Naive thymus-derived CD8-positive, alpha-beta T cell (primary cell): Measurements from ENCODE around the gene RTP5. TPM values are rescaled to one million over a fixed set of nuclear protein-coding genes. Genes with fewer than 3 reads are reported as not detected.
A peak's percentile ranks its signal among the peaks of the same experiment; 100 is the strongest.
"Not testable (repeated sequence)": the region's sequence is repeated elsewhere in the genome, so short reads cannot be mapped to it uniquely, and the experiment has no call there.

Source experiments
- ATAC-seq, 2 donors: fragments of 150-1000 bp; cut with Tn5 transposase in 1 of 2; sonication (Bioruptor Pico), chemical (Tn5 transposase) in 1 of 2; 1 replicate in 1 of 2; 2 replicates in 1 of 2; pipeline ENCODE4 v1.10.0; 2021; ENCODE audit warnings: mild to moderate bottlenecking in 2 of 2, moderate library complexity in 2 of 2
- POLR2A ChIA-PET: fragments of 350-600 bp; sonication (Branson Sonifier 250); formaldehyde crosslinking; loops from one replicate; lab custom pipeline; 2021; ENCODE audit warnings: antibody characterized with exemption; lab: Charles Lee
- DNase-seq, 10 donors: peaks; one replicate each; pipeline versions ENCODE4 v3.0.0 to v3.0.0-alpha.2; 2020 to 2022
- H3K27ac Mint-ChIP-seq, 10 donors: one replicate each; pipeline ENCODE4 v1.8.0; 2020 to 2022; ENCODE audit warnings: mild to moderate bottlenecking in 10 of 10, mixed read lengths in 10 of 10, moderate library complexity in 4 of 10, inconsistent platforms in 1 of 10
- H3K27me3 Mint-ChIP-seq, 5 donors: one replicate each; pipeline ENCODE4 v1.8.0; 2021 to 2022; ENCODE audit warnings: mixed read lengths in 5 of 5
- H3K36me3 Mint-ChIP-seq, 3 donors: one replicate each; pipeline ENCODE4 v1.8.0; 2020 to 2022; ENCODE audit warnings: mixed read lengths in 3 of 3, mild to moderate bottlenecking in 2 of 3, inconsistent platforms in 1 of 3
- H3K4me1 Mint-ChIP-seq, 4 donors: one replicate each; pipeline ENCODE4 v1.8.0; 2021 to 2022; ENCODE audit warnings: mixed read lengths in 4 of 4
- H3K4me3 Mint-ChIP-seq, 10 donors: one replicate each; pipeline ENCODE4 v1.8.0; 2020 to 2022; ENCODE audit warnings: mild to moderate bottlenecking in 10 of 10, mixed read lengths in 10 of 10, moderate library complexity in 6 of 10, inconsistent platforms in 1 of 10
- H3K9me3 Mint-ChIP-seq, 9 donors: one replicate each; pipeline ENCODE4 v1.8.0; 2020 to 2022; ENCODE audit warnings: mixed read lengths in 9 of 9, mild to moderate bottlenecking in 3 of 9, inconsistent platforms in 1 of 9, moderate library complexity in 1 of 9
- polyA plus RNA-seq, 3 donors: library from polyadenylated mRNA; unstranded; fragments of 300-500 nt; fragmentation: Illumina TruSeq; gene quantifications; one replicate each; pipeline ENCODE4 v1.2.3, GENCODE V29; 2021
- total RNA-seq, 8 experiments: library from RNA in 2 of 8; stranded (reverse) in 2 of 8; gene quantifications; one replicate each; pipeline ENCODE4 v1.2.3 and lab custom pipeline; 2021 to 2026

Gene RTP5
- total and polyA plus RNA-seq, 5 experiments from 2014 or later = not detected

GRCh38 chr2:241921631-241922030 lies 52.1 kb downstream of the RTP5 start:
- H3K9me3 Mint-ChIP-seq, ATAC-seq, H3K4me3 Mint-ChIP-seq, H3K27ac Mint-ChIP-seq, H3K27me3 Mint-ChIP-seq, DNase-seq, H3K36me3 Mint-ChIP-seq, POLR2A ChIA-PET: not testable (repeated sequence)
- peaks cover 8 to 22% (median 12%) of the 10 kb centered on the region in 4 donors for H3K4me1 Mint-ChIP-seq

- Mint-ChIP-seq H3K27ac (peak overlapping the region in 3 of 10 donors; percentile 25 to 43 (median 29)), H3K36me3 (peaks cover 0 to 3% (median 0%) of the 10 kb centered on the region in 3 donors), H3K27me3 (no peaks in the 10 kb centered on the region)
Observed at GRCh38 chr2:241922411-241922810, 52.9 kb downstream of the RTP5 start.

GRCh38 chr2:241922816-241923601 lies 53.5 kb downstream of the RTP5 start:
- H3K27me3 Mint-ChIP-seq, H3K9me3 Mint-ChIP-seq, ATAC-seq, POLR2A ChIA-PET, H3K36me3 Mint-ChIP-seq, DNase-seq, H3K4me3 Mint-ChIP-seq: not testable (repeated sequence)
- Mint-ChIP-seq H3K4me1 (peaks cover 8 to 24% (median 12%) of the 10 kb centered on the region in 4 donors), H3K27ac (peak overlapping the region in 3 of 10 donors; percentile 25 to 43 (median 29))

More at GRCh38 chr2:241922411-241922810, 52.9 kb downstream of the RTP5 start:
- Mint-ChIP-seq H3K4me1 (peaks cover 8 to 24% (median 12%) of the 10 kb centered on the region in 4 donors), H3K9me3 (peaks cover 0 to 7% (median 0%) of the 10 kb centered on the region in 9 donors), H3K4me3 (no peak overlapping the region)
- POLR2A ChIA-PET = no interaction called here
- DNase-seq (no peak), ATAC-seq (no peak)

Other genes starting within 250 kb of the RTP5 start
- gene THAP4, start 232.6 kb upstream of the RTP5 start, total RNA-seq = 10 to 100 TPM; 28.4 to 31.8 TPM
- gene THAP4, start 232.6 kb upstream of the RTP5 start, polyA plus RNA-seq = 10 to 100 TPM; 29.6 to 58.4 (median 38.9) TPM
- 100 to 1,000 TPM; 103 to 104 TPM for gene ATG4B, start 232.0 kb upstream of the RTP5 start, total RNA-seq
- 10 to 100 TPM; 45.8 to 60.1 (median 46.5) TPM for gene ATG4B, start 232.0 kb upstream of the RTP5 start, polyA plus RNA-seq
- 10 to 100 TPM; 19.8 to 21.2 TPM for gene DTYMK, start 182.9 kb upstream of the RTP5 start, total RNA-seq
- 10 to 100 TPM; 36.3 to 40.7 (median 38.6) TPM for gene DTYMK, start 182.9 kb upstream of the RTP5 start, polyA plus RNA-seq
- gene ING5, start 167.7 kb upstream of the RTP5 start, total RNA-seq = 10 to 100 TPM; 73.1 to 80.8 TPM
- 10 to 100 TPM; 16.4 to 23.5 (median 17.4) TPM for gene ING5, start 167.7 kb upstream of the RTP5 start, polyA plus RNA-seq
- gene D2HGDH, start 135.1 kb upstream of the RTP5 start, total RNA-seq = 10 to 100 TPM; 47.6 to 51.6 TPM
- 1 to 10 TPM; 1.5 to 6.8 (median 2.7) TPM for gene D2HGDH, start 135.1 kb upstream of the RTP5 start, polyA plus RNA-seq
- not detected for gene GAL3ST2, start 92.9 kb upstream of the RTP5 start, total RNA-seq
- not detected for gene GAL3ST2, start 92.9 kb upstream of the RTP5 start, polyA plus RNA-seq
- not detected for gene NEU4, start 60.5 kb upstream of the RTP5 start, total RNA-seq
- gene NEU4, start 60.5 kb upstream of the RTP5 start, polyA plus RNA-seq = not detected
- under 1 TPM; 0.23 to 0.47 TPM for gene PDCD1, start 10.8 kb upstream of the RTP5 start, total RNA-seq
- 1 to 10 TPM in 1 of 3 donors, under 1 TPM in 2; 0.15 to 6.0 (median 0.60) TPM for gene PDCD1, start 10.8 kb upstream of the RTP5 start, polyA plus RNA-seq